Activated naive CD4-positive, alpha-beta T cell treated with anti-CD3 and anti-CD28 coated beads, Interleukin-2, amount 10 ng/mL, durations not matched to agents 7 days and 5 days (primary cell): ENCODE measurements around the gene RFX3.
A peak's percentile ranks its signal among the peaks of the same experiment; 100 is the strongest.

Experiments used
- CTCF ChIA-PET: fragments of 350-600 bp; sonication (Branson Sonifier 250); formaldehyde crosslinking; loops from one replicate; lab custom pipeline; 2021; ENCODE audit warnings: antibody characterized with exemption; lab: Charles Lee
- DNase-seq: peaks from one replicate; pipeline ENCODE4 v3.0.0-alpha.2; 2020
- H3K27ac Mint-ChIP-seq: one replicate; pipeline ENCODE4 v1.8.0; 2021; ENCODE audit warnings: mild to moderate bottlenecking, moderate library complexity, mixed read lengths
- H3K27me3 Mint-ChIP-seq: one replicate; pipeline ENCODE4 v1.8.0; 2021; ENCODE audit warnings: mild to moderate bottlenecking, mixed read lengths
- H3K36me3 Mint-ChIP-seq: one replicate; pipeline ENCODE4 v1.8.0; 2021; ENCODE audit warnings: mixed read lengths
- H3K4me1 Mint-ChIP-seq: one replicate; pipeline ENCODE4 v1.8.0; 2021; ENCODE audit warnings: mixed read lengths
- H3K4me3 Mint-ChIP-seq: one replicate; pipeline ENCODE4 v1.8.0; 2021; ENCODE audit warnings: mild to moderate bottlenecking, moderate library complexity, mixed read lengths
- H3K9me3 Mint-ChIP-seq: one replicate; pipeline ENCODE4 v1.8.0; 2021; ENCODE audit warnings: mixed read lengths

Gene RFX3

DNA sequence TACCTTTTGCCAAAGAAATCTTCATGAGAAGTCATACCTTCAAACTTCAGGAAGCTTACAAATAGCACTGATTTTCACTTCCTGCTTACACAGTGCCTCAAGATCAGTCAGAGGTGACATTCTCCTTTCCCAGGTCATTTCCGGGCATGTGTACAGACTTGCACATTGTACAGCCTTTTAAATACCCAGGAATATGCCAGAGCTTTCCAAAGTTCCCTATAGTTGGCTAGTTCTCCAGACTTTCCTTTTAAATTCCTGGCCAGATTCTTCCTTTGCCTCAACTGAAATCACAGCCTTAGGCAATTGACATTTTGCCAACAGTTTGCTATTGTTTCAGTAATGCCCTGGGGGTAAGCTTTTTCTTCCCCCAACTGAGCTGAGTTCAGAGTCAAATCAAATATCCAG is 47.2 kb downstream of the RFX3 start:
- CTCF ChIA-PET, result interaction anchor here (0.5 kb wide), 1 partner anchor 240 kb away, joined by 3 read pairs; no protein-coding TSS in a partner anchor
- DNase-seq, result no peak
- Mint-ChIP-seq H3K36me3 (peaks cover 27% of the 10 kb centered on the region), H3K4me1 (peaks cover 53% of the 10 kb centered on the region), H3K27me3 (no peaks in the 10 kb centered on the region), H3K4me3 (peak overlapping the region; percentile 4), H3K9me3 (peaks cover 2% of the 10 kb centered on the region), H3K27ac (peak overlapping the region; percentile 88)

GRCh38 chr9:3477236-3477834 is 48.5 kb downstream of the RFX3 start:
- peak overlapping the region; percentile 88 for H3K27ac Mint-ChIP-seq
- DNase-seq, result no peak
- peaks cover 22% of the 10 kb centered on the region for H3K36me3 Mint-ChIP-seq
- peak overlapping the region; percentile 69 for H3K4me3 Mint-ChIP-seq
- peaks cover 55% of the 10 kb centered on the region for H3K4me1 Mint-ChIP-seq
- CTCF ChIA-PET, result interaction anchor here (0.6 to 0.9 kb wide), 2 partner anchors 10 to 1694 kb away, joined by 3 read pairs; no protein-coding TSS in a partner anchor
- peaks cover 2% of the 10 kb centered on the region for H3K9me3 Mint-ChIP-seq
- no peaks in the 10 kb centered on the region for H3K27me3 Mint-ChIP-seq

GRCh38 chr9:3475300-3476020 is 50.3 kb downstream of the RFX3 start:
- no peak overlapping the region for H3K27ac Mint-ChIP-seq
- H3K27me3 Mint-ChIP-seq, result no peaks in the 10 kb centered on the region
- CTCF ChIA-PET, result interaction anchor here (1.1 kb wide), 1 partner anchor 8 kb away, joined by 5 read pairs; no protein-coding TSS in a partner anchor
- H3K36me3 Mint-ChIP-seq, result peaks cover 20% of the 10 kb centered on the region
- no peak for DNase-seq
- peaks cover 53% of the 10 kb centered on the region for H3K4me1 Mint-ChIP-seq
- H3K4me3 Mint-ChIP-seq, result no peak overlapping the region
- peaks cover 2% of the 10 kb centered on the region for H3K9me3 Mint-ChIP-seq

- Mint-ChIP-seq H3K36me3 (peaks cover 16% of the 10 kb centered on the region), H3K4me1 (peaks cover 47% of the 10 kb centered on the region), H3K4me3 (no peak overlapping the region), H3K27me3 (no peaks in the 10 kb centered on the region), H3K27ac (no peak overlapping the region), H3K9me3 (peaks cover 2% of the 10 kb centered on the region)
- no peak for DNase-seq
- CTCF ChIA-PET, result no interaction called here
Observed at GRCh38 chr9:3474821-3475220, 51.0 kb downstream of the RFX3 start.

- Mint-ChIP-seq H3K27me3 (no peaks in the 10 kb centered on the region), H3K4me3 (no peak overlapping the region), H3K36me3 (peaks cover 7% of the 10 kb centered on the region), H3K27ac (no peak overlapping the region), H3K9me3 (peaks cover 2% of the 10 kb centered on the region), H3K4me1 (peaks cover 34% of the 10 kb centered on the region)
- no peak for DNase-seq
- CTCF ChIA-PET, result interaction anchor here (0.8 to 2.2 kb wide), 2 partner anchors 9 to 54 kb away, joined by 4 to 8 read pairs; partner anchors contain the start of gene RFX3
Observed at GRCh38 chr9:3473405-3473804, 52.4 kb downstream of the RFX3 start.

GRCh38 chr9:3471883-3472282 is 53.9 kb downstream of the RFX3 start:
- Mint-ChIP-seq H3K4me3 (no peak overlapping the region), H3K9me3 (no peaks in the 10 kb centered on the region), H3K27me3 (no peaks in the 10 kb centered on the region), H3K36me3 (peaks cover 2% of the 10 kb centered on the region), H3K27ac (no peak overlapping the region), H3K4me1 (peaks cover 21% of the 10 kb centered on the region)
- CTCF ChIA-PET, result no interaction called here
- no peak for DNase-seq

GRCh38 chr9:3468421-3469205 is 57.2 kb downstream of the RFX3 start:
- Mint-ChIP-seq H3K27me3 (no peaks in the 10 kb centered on the region), H3K27ac (no peak overlapping the region), H3K36me3 (peaks cover 2% of the 10 kb centered on the region), H3K4me1 (peaks cover 9% of the 10 kb centered on the region), H3K9me3 (no peaks in the 10 kb centered on the region), H3K4me3 (no peak overlapping the region)
- DNase-seq, result no peak
- CTCF ChIA-PET, result interaction anchor here (0.6 to 2.1 kb wide), 3 partner anchors 264 to 847 kb away, joined by 3 to 7 read pairs (median 3); no protein-coding TSS in a partner anchor

DNA sequence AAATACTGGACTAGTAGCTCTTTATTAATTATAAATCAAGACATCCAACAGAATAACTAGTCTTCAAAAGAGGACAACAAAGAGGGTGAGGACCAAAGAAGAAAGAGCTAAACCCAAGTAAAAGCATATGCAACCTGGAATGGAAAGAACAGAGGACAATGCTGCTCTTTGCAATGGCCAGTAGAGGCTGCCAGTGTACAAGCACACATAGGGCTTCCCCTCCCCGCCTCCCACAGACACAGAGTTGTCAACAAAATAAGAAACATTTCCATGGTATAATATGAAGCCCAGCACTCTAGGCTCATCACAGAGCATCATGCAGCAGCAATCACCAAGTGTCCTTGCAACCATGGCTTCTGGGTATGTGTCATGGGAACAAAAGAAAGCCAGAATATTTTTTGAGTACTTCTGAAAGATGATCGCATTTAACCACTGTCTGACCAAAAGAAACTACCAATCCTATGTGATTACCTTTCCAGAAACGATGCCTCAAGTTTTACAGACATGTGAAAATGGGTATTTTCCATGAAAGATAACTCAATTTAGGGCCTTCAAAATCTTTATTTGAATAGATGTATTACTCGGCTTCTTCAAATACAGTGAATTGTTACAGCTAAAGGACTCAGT is 58.1 kb downstream of the RFX3 start:
- Mint-ChIP-seq H3K36me3 (peaks cover 2% of the 10 kb centered on the region), H3K27me3 (no peaks in the 10 kb centered on the region), H3K9me3 (no peaks in the 10 kb centered on the region), H3K4me1 (peaks cover 2% of the 10 kb centered on the region), H3K4me3 (no peak overlapping the region), H3K27ac (no peak overlapping the region)
- peak; percentile 73 for DNase-seq
- CTCF ChIA-PET, result interaction anchor here (0.6 to 2.1 kb wide), 15 partner anchors 9 to 848 kb away, joined by 3 to 7 read pairs (median 3); no protein-coding TSS in a partner anchor

- H3K4me1 Mint-ChIP-seq, result peaks cover 2% of the 10 kb centered on the region
- no peaks in the 10 kb centered on the region for H3K36me3 Mint-ChIP-seq
- H3K27ac Mint-ChIP-seq, result no peak overlapping the region
- CTCF ChIA-PET, result interaction anchor here (0.8 to 0.9 kb wide), 3 partner anchors 9 to 873 kb away, joined by 3 to 4 read pairs (median 3); no protein-coding TSS in a partner anchor
- H3K27me3 Mint-ChIP-seq, result no peaks in the 10 kb centered on the region
- no peak overlapping the region for H3K4me3 Mint-ChIP-seq
- no peaks in the 10 kb centered on the region for H3K9me3 Mint-ChIP-seq
- DNase-seq, result no peak
Observed at GRCh38 chr9:3464033-3464638, 61.7 kb downstream of the RFX3 start.

DNA sequence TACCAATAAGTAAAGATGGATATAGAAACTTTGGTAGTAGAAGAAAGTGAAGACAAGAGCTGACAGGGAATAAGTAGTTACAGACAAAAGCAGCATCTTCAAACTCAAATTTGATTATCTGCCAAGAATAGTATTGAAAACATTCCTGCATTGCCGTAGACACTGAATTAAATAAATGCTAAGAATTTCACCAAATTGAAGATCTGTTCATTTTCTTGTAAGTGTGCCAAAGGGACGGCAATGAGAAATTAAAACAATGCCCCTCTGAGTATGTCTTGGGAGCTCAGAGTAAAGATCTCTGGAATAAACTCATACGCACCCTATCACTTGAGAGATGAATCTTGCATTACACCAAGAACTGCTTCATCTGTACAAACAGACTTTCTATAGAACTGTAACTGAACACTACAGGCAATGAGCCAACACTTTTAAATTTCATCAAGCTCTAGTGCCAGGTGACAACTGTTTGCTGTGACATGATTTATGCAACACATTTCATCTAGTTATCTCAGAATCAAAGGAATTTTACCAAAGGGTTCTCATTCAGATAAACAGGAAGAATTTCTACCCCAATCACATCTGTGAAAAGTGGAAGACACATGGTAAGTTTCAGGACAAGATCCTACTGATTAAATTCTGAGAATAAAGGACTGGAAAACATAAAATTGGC is 66.9 kb downstream of the RFX3 start:
- H3K27ac Mint-ChIP-seq, result no peak overlapping the region
- H3K36me3 Mint-ChIP-seq, result no peaks in the 10 kb centered on the region
- H3K4me1 Mint-ChIP-seq, result no peaks in the 10 kb centered on the region
- H3K9me3 Mint-ChIP-seq, result no peaks in the 10 kb centered on the region
- no peak for DNase-seq
- CTCF ChIA-PET, result interaction anchor here (1.4 kb wide), 2 partner anchors 8 to 18 kb away, joined by 3 to 4 read pairs; no protein-coding TSS in a partner anchor
- H3K27me3 Mint-ChIP-seq, result no peaks in the 10 kb centered on the region
- no peak overlapping the region for H3K4me3 Mint-ChIP-seq

- DNase-seq, result no peak
- H3K27ac Mint-ChIP-seq, result no peak overlapping the region
Observed at GRCh38 chr9:3457175-3457574, 68.6 kb downstream of the RFX3 start.

DNA sequence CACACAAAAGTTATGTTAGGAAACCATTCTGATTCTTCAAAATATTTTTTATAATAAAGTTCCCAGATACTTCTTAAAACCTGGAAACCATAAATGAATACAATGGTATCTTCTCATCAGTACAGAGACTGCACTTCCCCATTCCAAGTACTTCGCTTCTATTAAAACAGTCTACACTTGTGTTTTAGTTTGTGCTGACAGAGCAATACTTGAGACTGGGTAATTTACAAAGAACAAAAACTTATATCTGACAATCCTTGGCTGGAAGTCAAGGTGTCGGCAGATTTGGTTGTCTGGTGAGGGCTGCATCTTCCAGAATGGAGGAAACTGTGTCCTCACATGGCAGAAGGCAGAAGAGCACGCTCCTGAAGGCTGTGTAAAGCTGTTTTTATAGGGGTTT is 70.1 kb downstream of the RFX3 start:
- CTCF ChIA-PET, result no interaction called here
- DNase-seq, result no peak
- H3K27me3 Mint-ChIP-seq, result no peaks in the 10 kb centered on the region
- no peaks in the 10 kb centered on the region for H3K36me3 Mint-ChIP-seq
- no peaks in the 10 kb centered on the region for H3K9me3 Mint-ChIP-seq
- H3K4me1 Mint-ChIP-seq, result no peaks in the 10 kb centered on the region
- no peak overlapping the region for H3K4me3 Mint-ChIP-seq
- H3K27ac Mint-ChIP-seq, result no peak overlapping the region

More at GRCh38 chr9:3457175-3457574, 68.6 kb downstream of the RFX3 start:
- Mint-ChIP-seq H3K4me3 (no peak overlapping the region), H3K36me3 (no peaks in the 10 kb centered on the region), H3K27me3 (no peaks in the 10 kb centered on the region), H3K4me1 (no peaks in the 10 kb centered on the region), H3K9me3 (no peaks in the 10 kb centered on the region)
- CTCF ChIA-PET, result no interaction called here

- no peaks in the 10 kb centered on the region for H3K36me3 Mint-ChIP-seq
- no peaks in the 10 kb centered on the region for H3K4me1 Mint-ChIP-seq
- H3K4me3 Mint-ChIP-seq, result no peak overlapping the region
- H3K27ac Mint-ChIP-seq, result no peak overlapping the region
- no peaks in the 10 kb centered on the region for H3K27me3 Mint-ChIP-seq
- CTCF ChIA-PET, result no interaction called here
- no peaks in the 10 kb centered on the region for H3K9me3 Mint-ChIP-seq
- no peak for DNase-seq
Observed at GRCh38 chr9:3455094-3455493, 70.7 kb downstream of the RFX3 start.
